HG02840 (cell line): ENCODE results near the gene ALDH1L1.
"Not testable (repeated sequence)": the region's sequence is repeated elsewhere in the genome, so short reads cannot be mapped to it uniquely, and the experiment has no call there.

Experiments
- ATAC-seq: cut with Tn5 transposase; IDR thresholded peaks from one replicate; pipeline ENCODE4 v1.9.1; 2021; ENCODE audit warnings: mild to moderate bottlenecking, moderate library complexity, moderate number of reproducible peaks; ENCODE audit not compliant: unreplicated experiment, low FRiP score

ALDH1L1 gene

DNA sequence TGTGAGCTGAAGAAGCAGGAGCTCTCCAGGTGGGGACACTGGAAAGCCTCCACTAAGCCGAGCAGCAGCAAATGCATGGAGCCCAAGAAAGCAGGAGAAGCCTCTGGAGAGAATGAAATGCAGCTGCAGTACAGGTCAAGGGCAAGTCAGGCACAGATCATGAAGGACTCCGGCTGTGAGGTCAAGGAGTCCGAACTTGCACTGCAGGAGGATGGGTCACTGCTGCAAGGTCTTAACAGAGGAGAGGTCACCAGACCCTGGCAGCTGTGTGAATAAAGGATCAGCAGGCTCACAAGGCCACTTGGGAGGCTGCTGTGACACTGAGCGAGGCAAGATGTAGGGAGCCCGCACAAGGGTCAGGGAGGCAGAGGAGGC lies 71.7 kb downstream of the ALDH1L1 start:
- no peak for ATAC-seq

DNA sequence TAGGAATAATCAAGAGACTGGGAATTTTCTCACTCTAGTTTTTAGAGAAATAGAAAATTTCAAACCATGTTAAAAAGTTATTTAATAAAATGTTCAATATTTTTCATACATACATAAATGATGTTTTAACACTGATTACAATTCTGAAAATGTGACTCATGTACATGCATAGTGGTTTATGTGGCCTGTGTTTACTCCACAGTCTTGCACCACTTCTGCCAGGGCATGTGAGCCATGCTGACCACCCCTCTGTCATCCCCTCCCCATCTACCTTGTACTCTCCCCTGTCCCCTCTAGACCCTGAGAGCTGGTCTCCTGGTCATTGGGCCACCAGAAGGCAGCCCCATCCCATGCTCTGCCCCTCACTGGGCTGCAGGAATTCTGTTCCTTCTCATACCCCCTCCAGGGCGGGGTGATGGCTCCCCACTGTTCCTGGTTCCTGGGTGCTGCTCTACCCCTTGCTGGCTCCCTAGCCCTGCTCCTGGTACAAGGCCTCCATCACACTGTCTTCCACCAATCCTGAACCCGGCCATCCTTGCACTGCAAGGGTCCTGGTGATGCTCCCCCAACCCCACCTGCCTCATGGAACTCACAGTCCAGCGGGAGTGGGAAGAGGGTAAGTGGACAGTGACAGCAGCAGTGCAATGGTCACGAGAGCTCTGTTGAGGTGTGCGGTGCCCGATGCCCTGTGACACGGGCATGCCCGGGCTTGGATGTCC lies 72.3 kb downstream of the ALDH1L1 start:
- no peak for ATAC-seq

DNA sequence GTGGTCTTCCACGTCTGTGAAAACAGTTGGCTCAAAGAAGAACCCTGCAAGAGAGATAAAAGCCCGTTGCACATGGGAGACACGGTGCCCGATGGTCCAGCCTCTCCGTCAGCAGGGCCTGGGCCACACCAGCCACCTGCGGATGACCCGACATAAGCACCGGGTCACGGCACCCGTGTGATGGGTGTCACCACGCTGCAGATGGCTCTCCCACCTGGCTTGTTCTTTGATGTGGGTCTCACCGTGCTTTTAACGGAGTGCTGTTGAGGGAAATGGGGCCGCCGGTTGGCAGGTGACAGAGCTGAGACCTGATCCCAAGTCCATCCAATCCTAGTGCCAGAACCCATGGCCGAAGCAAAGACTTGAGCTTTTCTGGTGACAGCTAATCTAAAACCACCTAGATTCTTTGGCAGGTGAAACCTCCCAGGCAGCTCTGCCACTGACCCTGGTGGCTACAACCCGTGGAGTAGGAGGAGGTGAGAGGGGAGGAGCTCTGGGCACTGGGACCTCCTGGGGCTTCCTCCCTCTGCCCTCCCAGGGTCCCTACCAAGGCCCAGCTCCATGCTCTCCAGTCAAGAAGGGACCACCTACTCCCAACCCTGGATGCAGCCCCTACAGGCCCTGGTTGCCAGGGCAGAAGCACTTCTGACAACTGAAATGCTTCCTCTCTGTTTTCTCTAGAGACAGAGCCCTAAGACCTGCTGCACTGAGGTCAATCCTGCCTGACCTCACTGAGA lies 73.0 kb downstream of the ALDH1L1 start:
- ATAC-seq, result no peak

DNA sequence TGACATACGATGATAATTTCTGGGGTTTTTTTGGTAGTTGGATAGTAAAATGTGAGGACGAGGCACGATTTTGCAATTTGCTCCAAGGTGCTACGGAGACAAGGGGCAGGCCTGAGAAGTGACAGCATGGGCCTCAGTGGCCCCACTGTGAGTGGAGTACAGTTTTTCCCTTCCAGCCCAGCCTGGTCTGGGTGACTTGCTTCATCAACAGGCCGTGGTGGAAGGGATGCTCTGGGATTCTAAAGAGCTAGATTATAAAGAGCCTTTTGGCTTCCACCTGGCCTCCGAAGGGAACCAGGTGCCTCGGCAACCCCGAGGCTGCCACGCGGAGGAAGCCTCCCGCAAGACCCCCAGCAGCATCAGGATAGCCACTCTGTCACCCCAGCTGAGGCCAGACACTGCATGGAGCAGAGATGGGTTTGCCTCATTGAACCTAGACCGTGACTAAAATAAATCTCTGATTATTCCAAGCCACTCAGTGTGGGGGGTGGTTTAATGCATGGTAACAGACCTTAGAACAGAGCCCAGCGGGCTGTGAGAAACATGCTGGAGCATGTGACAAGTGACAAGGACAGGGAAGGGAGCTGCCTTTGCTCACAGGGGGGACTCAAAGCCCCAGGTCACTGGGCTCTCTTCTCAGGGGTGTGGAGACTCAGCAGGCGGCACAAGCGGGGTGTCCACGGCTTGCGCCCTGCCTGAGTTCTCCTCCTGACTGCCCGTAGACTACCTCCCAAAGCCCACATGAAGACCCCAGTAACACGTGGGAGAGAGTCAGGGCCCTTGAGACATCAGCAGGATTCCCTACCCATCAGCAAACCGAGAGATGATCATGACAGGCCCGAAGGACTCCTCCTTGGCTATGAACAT lies 73.8 kb downstream of the ALDH1L1 start:
- ATAC-seq, result no peak

DNA sequence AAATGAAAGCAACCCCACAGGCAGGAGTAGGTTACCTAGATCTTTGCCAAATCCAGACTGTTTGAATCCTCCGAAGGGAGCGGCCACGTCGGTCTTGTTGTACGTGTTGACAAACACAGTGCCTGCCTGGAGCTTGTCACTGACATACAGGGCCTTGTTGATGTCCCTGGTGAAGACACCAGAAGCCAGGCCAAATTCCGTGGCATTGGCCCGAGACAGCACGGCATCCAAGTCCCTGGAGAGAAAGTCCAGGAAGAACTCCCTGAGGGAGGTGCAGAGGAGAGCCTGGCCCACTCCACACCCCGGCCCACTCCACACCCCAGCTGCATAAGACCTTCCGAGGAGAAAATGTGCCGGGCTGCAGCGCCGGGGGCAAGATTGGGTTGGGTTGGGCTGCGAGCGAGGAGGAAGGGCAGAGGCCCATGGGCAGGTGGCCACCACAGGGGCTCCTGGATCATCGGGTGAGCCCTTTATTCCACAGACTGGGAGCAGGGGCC lies 74.6 kb downstream of the ALDH1L1 start:
- no peak for ATAC-seq

DNA sequence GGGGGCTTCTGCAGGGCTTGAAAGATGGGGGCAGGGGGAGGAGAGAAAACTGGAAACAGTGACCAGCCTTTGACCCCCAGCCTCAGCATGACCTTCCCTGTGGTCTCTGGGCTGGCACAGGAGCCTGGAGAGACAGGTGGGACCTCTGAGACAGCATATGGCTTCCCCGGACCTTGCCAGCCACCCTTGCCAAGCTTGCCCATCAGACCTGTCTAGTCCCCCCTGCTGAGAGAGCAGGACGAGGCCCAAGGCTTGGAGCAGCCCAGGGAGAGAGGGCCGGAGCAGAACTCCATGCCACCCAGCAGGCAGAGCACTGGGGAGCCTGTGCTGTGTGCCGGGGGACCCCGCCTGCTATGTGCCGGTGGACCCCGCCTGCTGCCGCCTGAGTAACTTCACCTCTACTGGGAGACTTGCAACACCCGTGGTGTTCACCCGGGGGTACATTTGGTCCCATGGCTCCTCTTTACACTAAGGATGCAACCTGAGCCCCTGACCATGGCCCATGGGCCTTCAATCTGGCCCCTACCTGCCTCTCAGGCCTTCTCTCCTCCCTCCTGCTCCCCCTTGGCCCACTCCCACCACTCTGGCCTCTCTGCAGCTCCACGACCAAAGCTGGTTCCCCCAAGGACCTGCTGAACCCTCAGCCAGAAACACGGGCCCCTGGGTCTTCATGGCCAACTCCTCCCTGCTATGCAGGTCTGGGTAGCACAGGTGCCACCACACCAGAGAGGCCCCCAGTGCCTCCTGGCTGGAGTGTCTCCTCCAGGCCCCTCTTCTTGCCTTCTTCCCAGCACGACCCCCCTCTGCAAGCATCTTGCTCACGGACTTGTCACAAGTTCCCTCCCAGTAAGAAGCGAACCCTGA lies 75.4 kb downstream of the ALDH1L1 start:
- no peak for ATAC-seq

DNA sequence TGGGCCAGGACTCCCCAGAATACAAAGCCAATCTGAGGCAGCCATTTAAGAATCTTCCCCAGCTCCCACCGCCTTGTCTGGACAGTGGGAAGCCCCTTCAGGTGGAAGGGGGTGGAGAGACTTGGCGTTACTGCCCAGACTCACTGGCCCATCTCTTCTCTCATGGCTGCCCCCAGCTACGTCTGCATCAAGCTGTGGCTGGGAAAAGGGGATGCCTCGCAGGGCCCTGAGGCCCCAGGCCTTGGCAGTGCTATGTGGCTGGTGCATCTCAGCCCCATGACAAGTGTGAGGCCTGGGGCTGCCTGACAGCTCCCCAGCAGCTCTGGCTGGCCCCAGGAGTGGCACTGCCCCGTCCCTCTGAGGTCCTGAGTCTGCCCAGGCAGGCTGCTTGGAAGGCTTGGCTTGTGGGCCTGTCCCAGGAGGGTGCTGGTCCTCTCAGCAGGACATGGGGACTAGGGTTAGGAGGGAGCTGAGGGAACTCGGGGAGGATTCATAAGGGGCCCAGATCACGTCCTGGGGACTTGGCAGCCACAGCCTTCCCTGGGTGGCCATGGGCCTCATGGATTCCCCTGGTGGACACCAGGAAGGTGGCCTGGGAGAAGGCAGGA lies 76.3 kb downstream of the ALDH1L1 start:
- ATAC-seq, result no peak

DNA sequence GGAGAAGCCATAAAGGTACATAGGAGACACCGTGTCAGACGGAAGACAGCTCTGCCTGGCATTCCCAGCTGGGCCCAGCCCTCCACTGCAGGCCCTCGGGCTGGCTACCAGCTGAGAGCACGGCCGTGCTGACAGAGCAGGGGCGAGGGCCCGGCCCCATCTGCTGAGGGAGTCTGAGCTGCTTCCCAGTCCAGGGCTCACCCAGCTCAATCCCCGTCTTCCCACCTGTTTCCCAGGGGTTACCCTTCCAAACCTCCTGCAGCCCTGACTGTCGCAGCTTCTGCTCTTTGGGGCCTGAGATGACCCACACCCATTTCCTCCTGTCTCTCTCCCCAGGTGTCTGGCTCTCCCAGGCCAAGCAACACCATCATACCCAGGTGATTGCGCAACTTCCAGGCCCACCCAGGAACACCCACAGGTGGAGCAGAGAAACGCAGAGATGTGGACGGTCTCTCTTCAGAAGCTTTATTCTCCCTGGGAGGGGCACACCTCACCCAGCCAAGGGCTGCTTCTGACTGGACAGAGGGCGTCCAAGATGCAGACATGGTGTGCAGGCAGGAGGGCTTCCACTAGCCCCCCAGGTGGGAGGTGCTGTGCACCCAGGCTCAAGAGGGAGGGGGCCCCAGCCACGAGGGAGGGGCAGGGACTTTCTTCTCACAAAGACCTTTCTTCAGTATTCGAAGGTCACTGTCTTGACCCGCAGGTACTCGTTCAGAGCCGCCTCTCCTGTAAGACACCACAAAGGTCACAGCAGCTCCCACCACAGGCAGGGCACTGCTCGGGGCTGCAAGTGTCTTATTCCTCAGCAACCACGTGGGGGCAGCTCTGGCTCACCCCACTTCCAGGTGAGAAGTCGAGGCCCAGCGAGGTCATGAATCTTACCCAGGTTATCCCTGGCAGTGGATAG lies 77.0 kb downstream of the ALDH1L1 start:
- ATAC-seq, result no peak

DNA sequence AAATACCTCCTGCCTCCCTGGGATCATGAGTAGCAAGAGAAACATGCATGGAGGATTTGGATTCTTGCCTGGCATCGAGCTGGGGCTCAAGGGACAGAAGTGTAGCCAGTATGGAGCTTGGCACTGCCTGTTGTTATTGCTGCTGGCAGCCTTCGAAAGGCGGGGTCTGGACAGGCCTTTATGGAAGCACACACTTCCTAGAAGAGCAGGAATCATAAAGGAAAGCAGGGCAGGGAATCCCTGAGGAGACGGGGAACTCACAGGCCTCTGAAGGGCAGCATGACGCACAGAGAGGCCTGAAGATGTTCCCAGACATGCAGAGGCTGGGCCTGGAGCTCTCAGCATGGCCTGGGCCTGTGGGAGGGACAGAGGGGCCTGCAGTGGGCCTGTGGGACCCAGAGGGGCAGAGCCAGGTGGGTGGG lies 77.8 kb downstream of the ALDH1L1 start:
- no peak for ATAC-seq

DNA sequence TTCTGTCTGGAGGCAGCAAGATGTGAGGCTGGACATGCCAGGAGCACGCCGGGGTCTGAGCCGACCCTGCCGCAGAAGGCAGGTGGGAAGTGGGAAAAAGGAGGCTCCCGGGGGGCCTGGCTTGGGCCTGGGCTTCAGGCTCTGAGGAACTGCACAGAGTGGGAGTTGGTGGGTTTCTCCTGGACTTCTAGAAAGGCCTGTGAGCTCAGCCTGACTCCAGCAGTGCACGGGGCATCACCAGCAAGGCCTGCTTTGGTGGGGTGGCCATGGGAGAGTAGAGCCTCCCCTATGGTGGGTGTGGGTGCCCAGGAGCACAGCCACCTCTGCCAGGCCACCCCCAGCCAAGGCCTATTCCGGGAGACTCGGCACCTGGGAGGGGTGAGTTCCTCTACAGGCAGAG lies 78.4 kb downstream of the ALDH1L1 start:
- ATAC-seq, result no peak

DNA sequence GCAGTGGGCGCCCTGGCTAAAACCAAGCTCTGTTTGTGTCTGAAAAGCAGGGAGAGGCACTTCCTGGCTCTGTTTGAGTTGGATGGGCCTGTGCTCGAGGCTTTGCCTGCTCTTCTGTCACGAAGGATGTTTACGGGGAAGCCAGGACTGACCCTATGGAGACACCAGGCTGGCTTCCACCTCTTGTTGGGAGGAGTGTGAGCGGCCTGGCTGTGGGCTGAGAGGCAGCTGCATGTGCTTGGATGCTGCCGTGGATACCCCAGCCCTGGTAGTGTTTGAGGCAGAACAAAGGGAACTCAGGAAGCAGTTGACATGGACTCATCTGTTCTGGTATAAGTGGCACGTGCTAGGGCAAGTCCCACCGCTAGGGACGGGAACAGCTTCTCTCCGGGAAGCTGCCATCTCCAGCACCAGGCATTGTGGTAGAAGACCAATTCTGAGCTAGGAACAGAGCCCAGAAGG lies 78.8 kb downstream of the ALDH1L1 start:
- no peak for ATAC-seq

DNA sequence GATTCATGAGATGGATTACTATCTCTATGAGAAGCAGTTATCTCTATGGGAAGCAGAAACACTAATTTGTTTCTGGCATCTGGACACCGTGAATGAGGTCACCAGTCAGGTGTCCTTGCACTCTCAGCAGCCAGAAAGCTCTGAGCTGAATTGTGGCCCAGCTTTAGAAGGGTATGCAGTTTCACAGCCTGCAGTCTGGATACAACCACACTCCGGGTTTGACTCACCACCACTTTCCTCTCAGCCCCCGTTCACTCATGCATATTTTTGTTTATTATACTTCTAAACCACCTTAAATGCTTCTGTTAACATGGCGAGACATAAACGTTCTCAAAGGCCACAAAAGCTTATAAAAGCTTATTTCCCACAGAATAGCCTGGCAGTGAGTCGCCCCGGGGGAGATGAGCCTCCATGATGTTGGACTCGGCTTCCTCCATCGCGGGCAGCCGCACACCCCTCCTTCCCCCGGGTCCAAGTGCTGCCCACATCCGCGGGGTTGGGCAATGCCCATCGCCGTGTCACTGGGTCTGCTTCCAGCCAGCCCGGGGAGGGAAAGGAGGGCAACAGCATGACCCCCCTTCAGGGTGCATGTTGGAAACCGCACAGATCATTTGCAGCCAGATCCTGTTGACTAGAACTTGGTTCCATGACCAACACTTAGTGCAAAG lies 79.6 kb downstream of the ALDH1L1 start:
- no peak for ATAC-seq

DNA sequence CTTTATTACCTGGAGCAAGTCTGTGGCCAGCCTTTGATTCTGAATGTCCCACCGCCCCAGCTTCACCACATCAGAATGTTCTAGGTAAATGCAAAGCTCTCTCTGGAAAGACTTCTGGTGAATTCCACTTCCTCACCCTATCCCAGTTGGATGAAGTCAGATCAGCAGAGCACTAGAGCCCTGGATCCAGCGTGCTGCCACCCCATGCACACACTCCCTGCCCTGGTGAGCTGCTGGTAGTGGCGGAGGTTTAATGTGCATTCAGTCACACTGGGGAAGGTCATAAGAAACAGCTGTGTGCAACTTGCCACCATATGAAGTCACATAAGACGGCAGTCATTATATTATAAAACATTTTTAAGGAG lies 80.1 kb downstream of the ALDH1L1 start:
- no peak for ATAC-seq

DNA sequence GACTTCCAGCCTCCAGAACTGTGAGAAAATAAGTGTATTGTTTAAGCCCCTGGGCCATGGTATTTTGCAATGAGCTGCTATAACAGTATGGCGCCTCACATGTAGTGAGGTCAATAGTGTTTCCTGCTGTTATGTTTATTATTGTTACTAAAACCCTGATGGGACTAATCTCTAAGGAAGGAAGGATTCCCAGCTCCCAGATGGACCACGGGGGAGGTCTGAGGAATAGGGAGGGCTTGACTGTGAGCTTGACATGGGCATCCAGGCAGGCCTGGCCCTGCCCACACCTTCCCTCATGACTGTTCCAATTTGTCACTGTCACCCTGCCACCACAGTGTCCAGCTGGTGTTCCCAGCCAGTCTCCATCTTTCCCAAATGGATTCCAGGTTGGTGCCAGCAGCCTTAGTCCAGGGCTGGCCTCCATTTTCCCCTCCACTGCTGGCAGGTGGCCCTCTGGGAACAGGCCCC lies 82.0 kb downstream of the ALDH1L1 start:
- no peak for ATAC-seq

DNA sequence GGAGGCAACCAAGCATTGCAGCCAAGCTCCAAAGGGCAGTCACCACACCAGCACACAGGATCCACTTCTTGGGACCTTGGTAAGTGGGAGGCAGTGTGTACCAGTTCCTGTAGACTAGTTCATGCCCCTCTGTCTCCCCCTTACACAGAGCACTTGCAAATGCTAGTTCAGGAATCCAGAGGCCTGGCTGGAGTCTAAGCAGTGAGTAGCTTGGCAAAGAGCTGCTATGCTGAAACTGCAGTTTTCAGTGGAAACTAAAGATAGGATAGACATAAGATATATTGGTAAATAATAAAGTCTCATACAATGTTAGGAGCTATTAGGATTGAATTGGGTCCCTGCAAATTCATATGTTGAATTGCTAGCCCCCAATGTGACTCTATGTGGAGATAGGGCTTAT lies 82.6 kb downstream of the ALDH1L1 start:
- ATAC-seq, result no peak

DNA sequence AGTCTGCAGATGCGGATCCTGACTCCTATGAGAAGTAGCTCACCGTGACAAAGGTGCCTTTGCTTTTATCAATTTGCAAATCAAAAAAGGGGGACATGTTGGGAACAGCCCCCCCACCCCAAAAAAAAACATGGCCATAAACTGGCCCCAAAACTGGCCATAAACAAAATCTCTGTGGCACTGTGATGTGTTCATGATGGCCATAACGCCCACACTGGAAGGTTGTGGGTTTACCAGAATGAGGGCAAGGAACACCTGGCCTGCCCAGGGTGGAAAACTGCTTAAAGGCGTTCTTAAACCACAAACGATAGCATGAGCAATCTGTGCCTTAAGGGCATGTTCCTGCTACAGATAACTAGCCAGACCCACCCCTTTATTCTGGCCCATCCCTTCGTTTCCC lies 84.1 kb downstream of the ALDH1L1 start:
- not testable (repeated sequence) for ATAC-seq

DNA sequence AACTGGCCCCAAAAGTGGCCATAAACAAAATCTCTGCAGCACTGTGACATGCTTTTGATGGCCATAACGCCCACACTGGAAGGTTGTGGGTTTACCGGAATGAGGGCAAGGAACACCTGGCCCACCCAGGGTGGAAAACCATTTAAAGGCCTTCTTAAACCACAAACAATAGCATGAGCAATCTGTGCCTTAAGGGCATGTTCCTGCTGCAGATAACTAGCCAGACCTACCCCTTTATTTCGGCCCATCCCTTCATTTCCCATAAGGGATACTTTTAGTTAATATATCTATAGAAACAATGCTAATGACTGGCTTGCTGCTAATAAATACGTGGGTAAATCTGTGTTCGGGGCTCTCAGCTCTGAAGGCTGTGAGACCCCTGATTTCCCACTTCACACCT lies 88.3 kb downstream of the ALDH1L1 start:
- not testable (repeated sequence) for ATAC-seq

DNA sequence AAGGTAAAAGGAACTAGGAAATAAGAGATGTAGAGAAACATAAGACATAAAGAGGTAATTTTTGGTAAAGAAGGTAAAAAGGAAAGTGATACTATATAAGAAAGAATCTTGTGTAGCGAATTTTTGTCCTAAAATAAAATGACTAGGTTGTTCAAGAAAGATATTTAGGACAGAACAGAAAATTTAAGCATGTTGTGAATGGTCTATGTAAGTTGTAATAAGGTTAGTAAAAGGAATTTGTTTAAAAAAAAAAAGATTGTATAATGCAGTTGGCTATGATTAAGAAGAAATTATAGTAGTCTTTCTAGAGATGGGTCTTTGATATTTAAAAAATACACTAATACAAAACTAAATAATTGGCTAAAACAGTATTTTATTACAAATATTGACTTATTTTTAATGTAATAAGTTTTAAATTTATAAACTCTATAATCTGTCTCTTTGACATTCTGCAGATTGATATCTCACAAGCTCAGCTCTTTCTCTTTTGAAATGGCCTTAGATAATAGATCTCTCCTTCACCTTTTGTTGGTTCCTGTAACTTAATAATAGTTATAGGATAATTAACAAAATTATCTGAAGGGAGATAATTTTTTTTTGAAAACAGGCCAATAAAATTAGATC lies 92.7 kb downstream of the ALDH1L1 start:
- no peak for ATAC-seq
